Body of pancreas (tissue), 4 donors: ENCODE measurements around the gene LDHD. TPM values are rescaled to one million over a fixed set of nuclear protein-coding genes. Genes with fewer than 3 reads are reported as not detected.
"Not testable (repeated sequence)": the region's sequence is repeated elsewhere in the genome, so short reads cannot be mapped to it uniquely, and the experiment has no call there.

Source experiments
- ATAC-seq: fragments of 150-250 bp; one replicate; pipeline ENCODE4 v1.9.1; 2016
- DNase-seq, 4 donors: peaks; one replicate each; pipeline ENCODE4 v3.0.0-alpha.2; 2019
- H3K27ac ChIP-seq, 4 donors: fragments of 200-600 bp; sonication (generic); 1 replicate in 3 of 4; 2 replicates in 1 of 4; pipeline versions ENCODE4 v1.5.1 to v1.6.1; 2016 to 2019; ENCODE audit warnings: mild to moderate bottlenecking in 1 of 4, mixed read lengths in 1 of 4, moderate library complexity in 1 of 4
- H3K27me3 ChIP-seq, 2 donors: fragments of 200-600 bp; sonication (generic); one replicate each; pipeline ENCODE4 v1.6.0; 2016; ENCODE audit warnings: mild to moderate bottlenecking in 1 of 2
- H3K36me3 ChIP-seq, 2 donors: fragments of 200-600 bp; sonication (generic); replicated peaks in 1 of 2; 2 replicates each; pipeline ENCODE4 v1.5.1; 2016; ENCODE audit warnings: low read depth in 2 of 2; ENCODE audit not compliant: insufficient read depth in 1 of 2
- H3K4me1 ChIP-seq: fragments of 200-600 bp; sonication (generic); one replicate; pipeline ENCODE4 v1.6.0; 2016
- H3K4me3 ChIP-seq, 2 donors: fragments of 200-600 bp; sonication (generic); 1 replicate in 1 of 2; 2 replicates in 1 of 2; pipeline ENCODE4 v1.5.1; 2016 to 2019
- H3K9me3 ChIP-seq, 3 donors: fragments of 200-600 bp; sonication (generic); 1 replicate in 2 of 3; 2 replicates in 1 of 3; pipeline ENCODE4 v1.5.1; 2016
- CTCF ChIP-seq, 7 experiments: fragments of 450-650 bp in 4 of 7; fragments of 200-600 bp in 3 of 7; sonication (generic) in 3 of 7; IDR thresholded peaks; one replicate each; pipeline ENCODE4 v1.5.1; 2016 to 2019; ENCODE audit warnings: antibody characterized with exemption in 7 of 7
- POLR2A ChIP-seq, 3 donors: fragments of 450-650 bp; IDR thresholded peaks; one replicate each; pipeline ENCODE4 v1.6.1; 2016; ENCODE audit warnings: antibody characterized with exemption in 3 of 3, mild to moderate bottlenecking in 2 of 3
- WGBS, 2 donors: methylation state at CpG; one replicate each; pipeline ENCODE4 v1.1.5; 2017; 5-methylcytosine and 5-hydroxymethylcytosine counted together
- intact Hi-C: fragments of 100-400 bp; cut with DNase I; formaldehyde crosslinking; loops from one replicate; pipeline ENCODE4 v1.15.1; 2023
- total RNA-seq, 2 donors: library from RNA; depleted of rRNA; stranded (reverse); fragments of >200 nt; gene quantifications; one replicate each; pipeline ENCODE4 v1.1.0, GENCODE V29; 2016

The LDHD gene
- total RNA-seq, 2 donors from 2014 or later: 27.7 to 28.3 TPM

DNA sequence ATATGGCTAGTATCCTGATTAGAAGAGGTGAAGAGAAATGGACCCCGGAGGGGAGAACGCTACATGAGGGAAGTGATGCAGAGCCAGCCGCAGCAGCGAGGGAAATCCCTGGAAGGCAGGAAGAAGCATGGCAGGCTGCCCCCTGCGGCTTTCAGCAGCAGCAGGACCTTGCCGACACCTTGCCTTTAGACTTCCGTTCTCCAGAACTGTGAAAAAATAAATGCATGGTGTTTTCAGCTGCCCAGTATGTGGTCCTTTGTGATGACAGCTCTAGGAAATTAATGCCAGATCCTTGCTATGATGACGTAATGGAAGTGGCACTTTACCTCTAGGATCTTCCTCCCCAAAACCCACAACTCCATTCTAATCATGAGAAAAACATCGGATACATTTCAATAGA lies 22.1 kb upstream of the LDHD start:
- intact Hi-C loops: no loop called here
- Histone ChIP-seq H3K27ac (no peak overlapping the region), H3K27me3 (no peaks in the 10 kb centered on the region), H3K36me3 (no peaks in the 10 kb centered on the region), H3K9me3 (no peaks in the 10 kb centered on the region), H3K4me3 (no peak overlapping the region), H3K4me1 (no peaks in the 10 kb centered on the region)
- DNase-seq (no peak), ATAC-seq (no peak)
- TF ChIP-seq POLR2A (IDR thresholded peaks at IDR 0.05) (no peak), CTCF (IDR thresholded peaks at IDR 0.05) (no peak)
- 54 to 88% methylated on average over 9 of the region's 9 CpGs for WGBS, 2 donors

DNA sequence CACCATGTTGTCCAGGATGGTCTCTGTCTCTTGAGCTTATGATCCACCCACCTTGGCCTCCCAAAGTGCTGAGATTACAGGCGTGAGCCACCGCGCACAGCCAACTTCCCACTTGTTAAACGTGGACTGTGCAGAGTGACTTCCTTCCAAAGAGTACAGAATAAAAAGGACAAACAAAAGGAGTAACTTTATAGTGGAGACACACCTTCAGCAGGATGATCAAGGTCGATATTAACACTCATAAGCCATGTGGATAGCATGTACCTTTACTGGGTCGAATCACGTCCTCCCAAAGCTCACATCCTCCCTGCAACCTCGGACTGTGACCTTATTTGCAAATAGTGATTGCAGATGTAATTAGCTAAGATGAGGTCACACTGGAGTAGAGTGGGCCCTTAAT lies 21.7 kb upstream of the LDHD start:
- no peak overlapping the region for H3K27ac ChIP-seq
- intact Hi-C loops: no loop called here
- no peak for ATAC-seq
- no peaks in the 10 kb centered on the region for H3K27me3 ChIP-seq
- H3K4me3 ChIP-seq: no peak overlapping the region
- H3K36me3 ChIP-seq: no peaks in the 10 kb centered on the region
- TF ChIP-seq CTCF (IDR thresholded peaks at IDR 0.05): no peak
- TF ChIP-seq POLR2A (IDR thresholded peaks at IDR 0.05): no peak
- DNase-seq: no peak
- H3K9me3 ChIP-seq: no peaks in the 10 kb centered on the region
- WGBS, 2 donors: 56 to 77% methylated on average over 8 of the region's 8 CpGs
- no peaks in the 10 kb centered on the region for H3K4me1 ChIP-seq

- intact Hi-C loops: no loop called here
- Histone ChIP-seq H3K4me1 (no peaks in the 10 kb centered on the region), H3K4me3 (no peak overlapping the region), H3K9me3 (no peaks in the 10 kb centered on the region), H3K36me3 (no peaks in the 10 kb centered on the region), H3K27me3 (no peaks in the 10 kb centered on the region), H3K27ac (no peak overlapping the region)
- WGBS, 2 donors: 68 to 72% methylated on average over 7 of the region's 7 CpGs
- no peak for ATAC-seq
- no peak for TF ChIP-seq CTCF (IDR thresholded peaks at IDR 0.05)
- TF ChIP-seq POLR2A (IDR thresholded peaks at IDR 0.05): no peak
- no peak for DNase-seq
These were observed 14.5 kb upstream of the LDHD start for GRCh38 chr16:75131081-75131480.

GRCh38 chr16:75130150-75130771 lies 13.7 kb upstream of the LDHD start:
- H3K36me3 ChIP-seq: no peaks in the 10 kb centered on the region
- intact Hi-C loops: no loop called here
- DNase-seq (no peak), ATAC-seq (no peak)
- no peak overlapping the region for H3K27ac ChIP-seq
- TF ChIP-seq CTCF (IDR thresholded peaks at IDR 0.05): no peak
- TF ChIP-seq POLR2A (IDR thresholded peaks at IDR 0.05): no peak
- H3K27me3 ChIP-seq: no peaks in the 10 kb centered on the region
- no peak overlapping the region for H3K4me3 ChIP-seq
- 76 to 81% methylated on average over 7 to 9 of the region's 9 CpGs for WGBS, 2 donors
- no peaks in the 10 kb centered on the region for H3K4me1 ChIP-seq
- H3K9me3 ChIP-seq: no peaks in the 10 kb centered on the region

DNA sequence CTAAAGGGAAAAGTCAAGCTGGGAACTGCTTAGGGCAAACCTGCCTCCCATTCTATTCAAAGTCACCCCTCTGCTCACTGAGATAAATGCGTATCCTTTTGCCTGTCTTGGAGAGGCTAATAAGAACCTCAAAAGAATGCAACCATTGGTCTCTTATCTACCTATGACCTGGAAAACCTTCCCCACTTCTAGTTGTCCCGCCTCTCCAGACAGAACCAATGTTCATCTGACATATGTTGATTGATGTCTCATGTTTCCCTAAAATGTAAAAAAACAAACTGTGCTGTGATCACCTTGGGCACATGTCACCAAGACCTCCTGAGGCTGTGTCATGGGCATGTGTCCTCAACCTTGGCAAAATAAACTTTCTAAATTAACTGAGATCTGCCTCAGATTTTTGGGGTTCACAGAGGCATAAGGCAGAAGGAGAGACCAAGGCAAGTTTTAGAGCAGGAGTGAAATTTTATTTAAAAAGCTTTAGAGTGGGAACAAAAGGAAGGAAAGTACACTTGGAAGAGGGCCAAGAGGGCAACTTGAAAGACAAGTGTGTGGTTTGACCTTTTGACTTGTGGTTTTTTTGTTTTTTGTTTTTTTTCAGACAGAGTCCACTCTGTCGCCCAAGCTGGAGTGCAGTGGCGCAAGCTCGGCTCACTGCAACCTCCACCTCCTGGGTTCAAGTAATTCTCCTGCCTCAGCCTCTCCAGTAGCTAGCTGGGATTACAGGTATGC lies 13.0 kb upstream of the LDHD start:
- DNase-seq, H3K27me3 ChIP-seq, ATAC-seq, intact Hi-C loops, H3K36me3 ChIP-seq, H3K4me3 ChIP-seq, H3K4me1 ChIP-seq, H3K27ac ChIP-seq, H3K9me3 ChIP-seq: not testable (repeated sequence)
- 53 to 59% methylated on average over 5 of the region's 5 CpGs for WGBS, 2 donors
